Measurements from ENCODE around the gene MRPL12. TPM values are rescaled to one million over a fixed set of nuclear protein-coding genes. Genes with fewer than 3 reads are reported as not detected.

The MRPL12 gene
- total RNA-seq, 1 experiment from 2014 or later, result 94.7 TPM

DNA sequence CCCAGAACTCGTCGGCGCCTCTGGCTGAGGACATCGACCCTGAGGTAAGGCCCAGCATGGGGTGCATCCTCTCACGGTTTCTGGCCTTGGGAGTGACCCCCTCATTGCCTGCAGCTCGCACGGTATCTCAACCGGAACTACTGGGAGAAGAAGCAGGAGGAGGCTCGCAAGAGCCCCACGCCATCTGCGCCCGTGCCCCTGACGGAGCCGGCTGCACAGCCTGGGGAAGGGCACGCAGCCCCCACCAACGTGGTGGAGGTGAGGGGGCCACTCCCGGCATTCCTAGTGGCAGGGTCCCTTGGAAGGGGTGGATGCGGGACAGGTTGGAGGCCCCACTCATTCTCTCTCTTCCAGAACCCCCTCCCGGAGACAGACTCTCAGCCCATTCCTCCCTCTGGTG lies 8.4 kb upstream of the MRPL12 start:
- intact Hi-C loops (cut with micrococcal nuclease; ENCODE audit: unreplicated experiment), result no loop called here

GRCh38 chr17:81695211-81695610 lies 8.0 kb upstream of the MRPL12 start:
- DNase-seq, result no peak
- TF ChIP-seq, protein P1, sequence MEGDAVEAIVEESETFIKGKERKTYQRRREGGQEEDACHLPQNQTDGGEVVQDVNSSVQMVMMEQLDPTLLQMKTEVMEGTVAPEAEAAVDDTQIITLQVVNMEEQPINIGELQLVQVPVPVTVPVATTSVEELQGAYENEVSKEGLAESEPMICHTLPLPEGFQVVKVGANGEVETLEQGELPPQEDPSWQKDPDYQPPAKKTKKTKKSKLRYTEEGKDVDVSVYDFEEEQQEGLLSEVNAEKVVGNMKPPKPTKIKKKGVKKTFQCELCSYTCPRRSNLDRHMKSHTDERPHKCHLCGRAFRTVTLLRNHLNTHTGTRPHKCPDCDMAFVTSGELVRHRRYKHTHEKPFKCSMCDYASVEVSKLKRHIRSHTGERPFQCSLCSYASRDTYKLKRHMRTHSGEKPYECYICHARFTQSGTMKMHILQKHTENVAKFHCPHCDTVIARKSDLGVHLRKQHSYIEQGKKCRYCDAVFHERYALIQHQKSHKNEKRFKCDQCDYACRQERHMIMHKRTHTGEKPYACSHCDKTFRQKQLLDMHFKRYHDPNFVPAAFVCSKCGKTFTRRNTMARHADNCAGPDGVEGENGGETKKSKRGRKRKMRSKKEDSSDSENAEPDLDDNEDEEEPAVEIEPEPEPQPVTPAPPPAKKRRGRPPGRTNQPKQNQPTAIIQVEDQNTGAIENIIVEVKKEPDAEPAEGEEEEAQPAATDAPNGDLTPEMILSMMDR (IDR thresholded peaks at IDR 0.05; ENCODE audit: unreplicated experiment), result no peak
- H3K9me3 Mint-ChIP-seq (ENCODE audit: low read depth, unreplicated experiment), result no peaks in the 10 kb centered on the region
- H3K27me3 Mint-ChIP-seq (ENCODE audit: unreplicated experiment), result no peaks in the 10 kb centered on the region
- peaks cover 88% of the 10 kb centered on the region for H3K36me3 Mint-ChIP-seq (ENCODE audit: insufficient read depth, unreplicated experiment)
- no peak overlapping the region for H3K4me3 Mint-ChIP-seq (ENCODE audit: low read depth, unreplicated experiment)
- CTCF ChIA-PET, result no interaction called here
- intact Hi-C loops (cut with micrococcal nuclease; ENCODE audit: unreplicated experiment), result no loop called here
- H3K27ac Mint-ChIP-seq (ENCODE audit: unreplicated experiment), result no peak overlapping the region
- H3K4me1 Mint-ChIP-seq (ENCODE audit: low read depth, unreplicated experiment), result no peaks in the 10 kb centered on the region
- no TSS peak for BruUV-seq (replicated peaks)

More for the DNA sequence above, 8.4 kb upstream of the MRPL12 start:
- no peak overlapping the region for H3K27ac Mint-ChIP-seq (ENCODE audit: unreplicated experiment)
- H3K27me3 Mint-ChIP-seq (ENCODE audit: unreplicated experiment), result no peaks in the 10 kb centered on the region
- CTCF ChIA-PET, result no interaction called here
- no peak for DNase-seq
- H3K4me1 Mint-ChIP-seq (ENCODE audit: low read depth, unreplicated experiment), result no peaks in the 10 kb centered on the region
- TF ChIP-seq, protein P1 (IDR thresholded peaks at IDR 0.05; ENCODE audit: unreplicated experiment), result no peak
- H3K36me3 Mint-ChIP-seq (ENCODE audit: insufficient read depth, unreplicated experiment), result peaks cover 88% of the 10 kb centered on the region
- H3K4me3 Mint-ChIP-seq (ENCODE audit: low read depth, unreplicated experiment), result no peak overlapping the region
- H3K9me3 Mint-ChIP-seq (ENCODE audit: low read depth, unreplicated experiment), result no peaks in the 10 kb centered on the region
- BruUV-seq (replicated peaks), result no TSS peak

- no peak for DNase-seq
- Mint-ChIP-seq H3K4me1 (ENCODE audit: low read depth, unreplicated experiment) (peaks cover 3% of the 10 kb centered on the region), H3K4me3 (ENCODE audit: low read depth, unreplicated experiment) (no peak overlapping the region), H3K9me3 (ENCODE audit: low read depth, unreplicated experiment) (no peaks in the 10 kb centered on the region), H3K27me3 (ENCODE audit: unreplicated experiment) (no peaks in the 10 kb centered on the region), H3K36me3 (ENCODE audit: insufficient read depth, unreplicated experiment) (peaks cover 89% of the 10 kb centered on the region), H3K27ac (ENCODE audit: unreplicated experiment) (no peak overlapping the region)
- TF ChIP-seq, protein P1 (IDR thresholded peaks at IDR 0.05; ENCODE audit: unreplicated experiment), result no peak
- CTCF ChIA-PET, result no interaction called here
- BruUV-seq (replicated peaks), result no TSS peak
- intact Hi-C loops (cut with micrococcal nuclease; ENCODE audit: unreplicated experiment), result no loop called here
Observed at GRCh38 chr17:81695801-81696200, 7.4 kb upstream of the MRPL12 start.

DNA sequence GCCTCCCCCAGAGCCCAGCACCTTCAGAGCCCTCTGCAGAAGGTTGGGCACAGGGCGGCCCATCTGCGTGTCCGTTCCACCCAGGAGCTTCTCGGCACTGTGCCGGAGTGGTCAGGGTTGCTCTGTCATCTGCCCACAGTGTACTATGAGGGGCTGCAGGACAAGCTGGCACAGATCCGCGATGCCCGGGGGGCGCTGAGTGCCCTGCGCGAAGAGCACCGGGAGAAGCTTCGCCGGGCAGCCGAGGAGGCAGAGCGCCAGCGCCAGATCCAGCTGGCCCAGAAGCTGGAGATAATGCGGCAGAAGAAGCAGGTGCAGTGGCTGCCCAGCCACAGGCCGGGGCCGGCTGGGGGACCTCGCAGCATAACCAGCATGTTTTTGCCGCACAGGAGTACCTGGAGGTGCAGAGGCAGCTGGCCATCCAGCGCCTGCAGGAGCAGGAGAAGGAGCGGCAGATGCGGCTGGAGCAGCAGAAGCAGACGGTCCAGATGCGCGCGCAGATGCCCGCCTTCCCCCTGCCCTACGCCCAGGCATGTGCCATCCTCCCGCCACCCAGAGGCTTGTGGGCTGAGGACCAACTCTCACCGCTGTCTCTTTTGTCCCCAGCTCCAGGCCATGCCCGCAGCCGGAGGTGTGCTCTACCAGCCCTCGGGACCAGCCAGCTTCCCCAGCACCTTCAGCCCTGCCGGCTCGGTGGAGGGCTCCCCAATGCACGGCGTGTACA lies 6.8 kb upstream of the MRPL12 start:
- no peaks in the 10 kb centered on the region for H3K9me3 Mint-ChIP-seq (ENCODE audit: low read depth, unreplicated experiment)
- TF ChIP-seq, protein P1 (IDR thresholded peaks at IDR 0.05; ENCODE audit: unreplicated experiment), result no peak
- CTCF ChIA-PET, result no interaction called here
- H3K27me3 Mint-ChIP-seq (ENCODE audit: unreplicated experiment), result no peaks in the 10 kb centered on the region
- no TSS peak for BruUV-seq (replicated peaks)
- no peak for DNase-seq
- no peak overlapping the region for H3K27ac Mint-ChIP-seq (ENCODE audit: unreplicated experiment)
- intact Hi-C loops (cut with micrococcal nuclease; ENCODE audit: unreplicated experiment), result no loop called here
- H3K36me3 Mint-ChIP-seq (ENCODE audit: insufficient read depth, unreplicated experiment), result peaks cover 89% of the 10 kb centered on the region
- H3K4me3 Mint-ChIP-seq (ENCODE audit: low read depth, unreplicated experiment), result no peak overlapping the region
- peaks cover 9% of the 10 kb centered on the region for H3K4me1 Mint-ChIP-seq (ENCODE audit: low read depth, unreplicated experiment)

Data from Calu3 (cell line).